HepG2 (cell line): ENCODE results near the gene LYSMD3. TPM values are rescaled to one million over a fixed set of nuclear protein-coding genes. Genes with fewer than 3 reads are reported as not detected.

Experiments used
- CBX5 ChIP-seq: sonication (generic); formaldehyde crosslinking; IDR thresholded peaks from 2 replicates; pipeline ENCODE4 v1.4.0; 2020; ENCODE audit warnings: missing genetic modification reagents, borderline replicate concordance
- FLYWCH1 ChIP-seq: sonication (generic); formaldehyde crosslinking; IDR thresholded peaks from 2 replicates; pipeline ENCODE4 v1.8.1; 2023; ENCODE audit warnings: mild to moderate bottlenecking, missing genetic modification reagents
- IRF2 ChIP-seq: IDR thresholded peaks from 2 replicates; pipeline ENCODE4 v1.6.1; 2018; ENCODE audit warnings: missing genetic modification reagents, missing compliant biosample characterization
- NKX3-1 ChIP-seq: sonication (generic); formaldehyde crosslinking; IDR thresholded peaks from 2 replicates; pipeline ENCODE4 v1.5.0; 2020; ENCODE audit warnings: missing genetic modification reagents
- TAF15 ChIP-seq: fragments of 200-400 bp; formaldehyde crosslinking; IDR thresholded peaks from one replicate; pipeline ENCODE4 v1.6.1; 2018; ENCODE audit warnings: mild to moderate bottlenecking, low read depth, low read length; ENCODE audit not compliant: poor library complexity, severe bottlenecking
- THYN1 ChIP-seq: sonication (generic); formaldehyde crosslinking; IDR thresholded peaks from 2 replicates; pipeline ENCODE4 v1.8.1; 2023; ENCODE audit warnings: low read depth, mild to moderate bottlenecking, moderate library complexity, missing genetic modification reagents, borderline replicate concordance
- ZNF446 ChIP-seq: sonication (generic); formaldehyde crosslinking; IDR thresholded peaks from 2 replicates; pipeline ENCODE4 v1.5.0; 2020; ENCODE audit warnings: mild to moderate bottlenecking, missing genetic modification reagents
- ZNF615 ChIP-seq: sonication (generic); formaldehyde crosslinking; IDR thresholded peaks from 2 replicates; pipeline ENCODE4 v1.5.0; 2020; ENCODE audit warnings: mild to moderate bottlenecking, missing genetic modification reagents, borderline replicate concordance
- polyA plus RNA-seq, 8 experiments: library from polyadenylated mRNA; depleted of rRNA in 3 of 8; stranded (reverse) in 7 of 8; unstranded in 1 of 8; fragments of >200 nt; fragmentation: Illumina TruSeq in 4 of 8; extraction: Trizol in 4 of 8; gene quantifications; 2 replicates each; pipeline versions ENCODE4 v1.2.1 to v1.2.3, GENCODE V29; 2011 to 2016; ENCODE audit warnings: low read depth in 4 of 8, missing spikeins in 1 of 8, mixed read lengths in 1 of 8; ENCODE audit not compliant: insufficient read depth in 1 of 8
- total RNA-seq, 5 experiments: library from RNA; depleted of rRNA; stranded (reverse); fragments of >200 nt; fragmentation: Illumina TruSeq; extraction: Trizol; gene quantifications; 2 replicates each; pipeline ENCODE4 v1.2.3, GENCODE V29; 2016; ENCODE audit warnings: low read depth in 1 of 5
- TF ChIP-seq, protein P1 (sequence below): sonication (generic); formaldehyde crosslinking; IDR thresholded peaks from 2 replicates; pipeline ENCODE4 v1.4.0; 2020; ENCODE audit warnings: mild to moderate bottlenecking, missing genetic modification reagents
- TF ChIP-seq, protein P2 (sequence below), 2 experiments: IDR thresholded peaks; 2 replicates each; pipeline ENCODE4 v1.6.1; 2011 to 2012; ENCODE audit warnings: low read length in 2 of 2, borderline replicate concordance in 1 of 2, low read depth in 1 of 2, mild to moderate bottlenecking in 1 of 2, moderate library complexity in 1 of 2
- TF ChIP-seq, protein P3 (sequence below): sonication (generic); formaldehyde crosslinking; IDR thresholded peaks from 2 replicates; pipeline ENCODE4 v1.5.0; 2020; ENCODE audit warnings: missing genetic modification reagents, mild to moderate bottlenecking, borderline replicate concordance

Gene LYSMD3
- total and polyA plus RNA-seq, 2 of the 13 experiments (the other 11 are each of a cell fraction or from before 2014, with no cell fraction given) = 9.1 to 13.8 TPM

DNA sequence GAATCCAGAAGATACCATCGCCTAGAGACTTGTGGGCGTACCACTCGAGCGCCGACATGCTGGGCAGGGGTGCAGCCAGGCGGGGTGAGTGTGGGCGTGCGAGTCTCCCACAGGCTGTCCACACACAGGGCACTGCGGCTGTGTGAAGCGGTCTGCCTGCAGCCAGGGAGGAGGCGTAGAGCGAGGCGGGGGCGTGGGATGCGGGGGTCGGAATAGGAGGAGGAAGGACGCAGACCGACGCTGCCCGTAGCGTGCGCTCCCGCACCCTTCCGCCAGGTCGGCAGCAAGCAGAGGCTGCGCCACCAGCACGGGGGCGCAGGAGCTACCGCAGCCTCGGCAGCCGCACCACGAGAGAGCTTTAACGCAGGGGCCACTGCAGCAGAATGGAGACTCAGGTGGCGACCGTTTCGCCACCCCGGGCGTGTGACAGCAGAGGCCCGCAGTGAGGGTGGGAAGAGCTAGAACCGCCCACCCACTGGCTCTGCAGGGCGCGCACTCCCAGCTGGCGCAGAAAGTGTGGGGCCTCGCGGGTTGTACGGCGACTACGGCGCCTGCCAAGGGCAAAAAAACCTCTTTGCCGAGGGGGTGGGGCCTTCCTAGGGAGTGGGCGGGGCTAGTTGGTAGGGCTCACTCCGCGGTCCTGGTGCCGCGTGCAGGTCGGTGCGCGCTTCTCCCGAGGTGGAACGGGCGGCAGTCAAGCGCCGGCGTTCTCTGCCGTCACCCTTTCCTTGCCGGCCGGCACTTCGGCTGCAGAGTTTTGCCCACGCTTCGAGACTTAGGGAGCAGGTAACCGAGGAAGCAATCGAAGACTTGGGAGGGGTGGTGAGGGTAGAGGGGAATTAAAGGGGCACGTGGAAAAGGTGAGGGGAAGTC is 54.9 kb downstream of the LYSMD3 start, which contains the start of the genes MBLAC2 and POLR3G (continued):
- TF ChIP-seq, protein P1, sequence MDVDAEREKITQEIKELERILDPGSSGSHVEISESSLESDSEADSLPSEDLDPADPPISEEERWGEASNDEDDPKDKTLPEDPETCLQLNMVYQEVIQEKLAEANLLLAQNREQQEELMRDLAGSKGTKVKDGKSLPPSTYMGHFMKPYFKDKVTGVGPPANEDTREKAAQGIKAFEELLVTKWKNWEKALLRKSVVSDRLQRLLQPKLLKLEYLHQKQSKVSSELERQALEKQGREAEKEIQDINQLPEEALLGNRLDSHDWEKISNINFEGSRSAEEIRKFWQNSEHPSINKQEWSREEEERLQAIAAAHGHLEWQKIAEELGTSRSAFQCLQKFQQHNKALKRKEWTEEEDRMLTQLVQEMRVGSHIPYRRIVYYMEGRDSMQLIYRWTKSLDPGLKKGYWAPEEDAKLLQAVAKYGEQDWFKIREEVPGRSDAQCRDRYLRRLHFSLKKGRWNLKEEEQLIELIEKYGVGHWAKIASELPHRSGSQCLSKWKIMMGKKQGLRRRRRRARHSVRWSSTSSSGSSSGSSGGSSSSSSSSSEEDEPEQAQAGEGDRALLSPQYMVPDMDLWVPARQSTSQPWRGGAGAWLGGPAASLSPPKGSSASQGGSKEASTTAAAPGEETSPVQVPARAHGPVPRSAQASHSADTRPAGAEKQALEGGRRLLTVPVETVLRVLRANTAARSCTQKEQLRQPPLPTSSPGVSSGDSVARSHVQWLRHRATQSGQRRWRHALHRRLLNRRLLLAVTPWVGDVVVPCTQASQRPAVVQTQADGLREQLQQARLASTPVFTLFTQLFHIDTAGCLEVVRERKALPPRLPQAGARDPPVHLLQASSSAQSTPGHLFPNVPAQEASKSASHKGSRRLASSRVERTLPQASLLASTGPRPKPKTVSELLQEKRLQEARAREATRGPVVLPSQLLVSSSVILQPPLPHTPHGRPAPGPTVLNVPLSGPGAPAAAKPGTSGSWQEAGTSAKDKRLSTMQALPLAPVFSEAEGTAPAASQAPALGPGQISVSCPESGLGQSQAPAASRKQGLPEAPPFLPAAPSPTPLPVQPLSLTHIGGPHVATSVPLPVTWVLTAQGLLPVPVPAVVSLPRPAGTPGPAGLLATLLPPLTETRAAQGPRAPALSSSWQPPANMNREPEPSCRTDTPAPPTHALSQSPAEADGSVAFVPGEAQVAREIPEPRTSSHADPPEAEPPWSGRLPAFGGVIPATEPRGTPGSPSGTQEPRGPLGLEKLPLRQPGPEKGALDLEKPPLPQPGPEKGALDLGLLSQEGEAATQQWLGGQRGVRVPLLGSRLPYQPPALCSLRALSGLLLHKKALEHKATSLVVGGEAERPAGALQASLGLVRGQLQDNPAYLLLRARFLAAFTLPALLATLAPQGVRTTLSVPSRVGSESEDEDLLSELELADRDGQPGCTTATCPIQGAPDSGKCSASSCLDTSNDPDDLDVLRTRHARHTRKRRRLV (CRISPR knock-in tag) = peak; percentile 95
- TF ChIP-seq TAF15 (no peak), FLYWCH1 (no peak), IRF2 (CRISPR knock-in tag) (peak; percentile 84), CBX5 (CRISPR knock-in tag) (no peak; the same call in 1 of the 2 replicates), ZNF615 (CRISPR knock-in tag) (no peak), ZNF446 (CRISPR knock-in tag) (no peak; the same call in 1 of the 2 replicates), NKX3-1 (CRISPR knock-in tag) (no peak; the same call in 1 of the 2 replicates), THYN1 (CRISPR knock-in tag) (no peak)
- TF ChIP-seq, protein P2, sequence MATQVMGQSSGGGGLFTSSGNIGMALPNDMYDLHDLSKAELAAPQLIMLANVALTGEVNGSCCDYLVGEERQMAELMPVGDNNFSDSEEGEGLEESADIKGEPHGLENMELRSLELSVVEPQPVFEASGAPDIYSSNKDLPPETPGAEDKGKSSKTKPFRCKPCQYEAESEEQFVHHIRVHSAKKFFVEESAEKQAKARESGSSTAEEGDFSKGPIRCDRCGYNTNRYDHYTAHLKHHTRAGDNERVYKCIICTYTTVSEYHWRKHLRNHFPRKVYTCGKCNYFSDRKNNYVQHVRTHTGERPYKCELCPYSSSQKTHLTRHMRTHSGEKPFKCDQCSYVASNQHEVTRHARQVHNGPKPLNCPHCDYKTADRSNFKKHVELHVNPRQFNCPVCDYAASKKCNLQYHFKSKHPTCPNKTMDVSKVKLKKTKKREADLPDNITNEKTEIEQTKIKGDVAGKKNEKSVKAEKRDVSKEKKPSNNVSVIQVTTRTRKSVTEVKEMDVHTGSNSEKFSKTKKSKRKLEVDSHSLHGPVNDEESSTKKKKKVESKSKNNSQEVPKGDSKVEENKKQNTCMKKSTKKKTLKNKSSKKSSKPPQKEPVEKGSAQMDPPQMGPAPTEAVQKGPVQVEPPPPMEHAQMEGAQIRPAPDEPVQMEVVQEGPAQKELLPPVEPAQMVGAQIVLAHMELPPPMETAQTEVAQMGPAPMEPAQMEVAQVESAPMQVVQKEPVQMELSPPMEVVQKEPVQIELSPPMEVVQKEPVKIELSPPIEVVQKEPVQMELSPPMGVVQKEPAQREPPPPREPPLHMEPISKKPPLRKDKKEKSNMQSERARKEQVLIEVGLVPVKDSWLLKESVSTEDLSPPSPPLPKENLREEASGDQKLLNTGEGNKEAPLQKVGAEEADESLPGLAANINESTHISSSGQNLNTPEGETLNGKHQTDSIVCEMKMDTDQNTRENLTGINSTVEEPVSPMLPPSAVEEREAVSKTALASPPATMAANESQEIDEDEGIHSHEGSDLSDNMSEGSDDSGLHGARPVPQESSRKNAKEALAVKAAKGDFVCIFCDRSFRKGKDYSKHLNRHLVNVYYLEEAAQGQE (IDR thresholded peaks at IDR 0.05; ENCODE audit: borderline replicate concordance in 1 of 2, low read depth in 1 of 2, low read length in 2 of 2) = peak in 1 of 2 experiments; percentile 60; a peak in 1 of 4 replicates
- TF ChIP-seq, protein P3, sequence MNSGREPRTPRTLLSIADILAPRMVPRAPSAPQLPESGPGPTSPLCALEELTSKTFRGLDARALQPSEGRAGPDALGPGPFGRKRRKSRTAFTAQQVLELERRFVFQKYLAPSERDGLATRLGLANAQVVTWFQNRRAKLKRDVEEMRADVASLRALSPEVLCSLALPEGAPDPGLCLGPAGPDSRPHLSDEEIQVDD = no peak; the same call in 1 of the 2 replicates
